Astrocyte of the cerebellum (primary cell): ENCODE data around the gene PLD5.

ENCODE experiments used
- DNase-seq: peaks from one replicate; pipeline ENCODE4 v3.0.0-alpha.2; 2011; ENCODE audit warnings: low read depth
- H3K4me3 ChIP-seq: 2 replicates; pipeline ENCODE4 v1.5.1; 2011; ENCODE audit warnings: mild to moderate bottlenecking, low read depth, low read length, moderate library complexity
- CTCF ChIP-seq: IDR thresholded peaks from 2 replicates; pipeline ENCODE4 v1.5.1; 2012; ENCODE audit warnings: low read length, low read depth, moderate library complexity, mild to moderate bottlenecking; ENCODE audit errors: missing control alignments
- in situ Hi-C: cut with HindIII; loops from 2 replicates; pipeline ENCODE4 v1.10.0; 2017; ENCODE audit warnings: low sequenced_read_pairs

The PLD5 gene

GRCh38 chr1:242056988-242057744 is 467.3 kb downstream of the PLD5 start:
- in situ Hi-C loops: no loop called here
- DNase-seq: no peak
- TF ChIP-seq CTCF: no peak
- H3K4me3 ChIP-seq: no peak overlapping the region

GRCh38 chr1:242055749-242056320 is 468.7 kb downstream of the PLD5 start:
- DNase-seq: no peak
- H3K4me3 ChIP-seq: no peak overlapping the region
- in situ Hi-C loops: no loop called here
- no peak for TF ChIP-seq CTCF

- H3K4me3 ChIP-seq: no peak overlapping the region
- no peak for DNase-seq
- no peak for TF ChIP-seq CTCF
- in situ Hi-C loops: no loop called here
These were observed 481.3 kb downstream of the PLD5 start for GRCh38 chr1:242043165-242043564.

GRCh38 chr1:242034392-242034791 is 490.1 kb downstream of the PLD5 start:
- H3K4me3 ChIP-seq: no peak overlapping the region
- no peak for DNase-seq
- in situ Hi-C loops: no loop called here
- TF ChIP-seq CTCF: no peak

- in situ Hi-C loops: no loop called here
- no peak for DNase-seq
- TF ChIP-seq CTCF: no peak
- H3K4me3 ChIP-seq: no peak overlapping the region
These were observed 491.1 kb downstream of the PLD5 start for GRCh38 chr1:242033447-242033846.
